Measurements from ENCODE around the gene SQOR.
A peak's percentile ranks its signal among the peaks of the same experiment; 100 is the strongest.

Gene SQOR

DNA sequence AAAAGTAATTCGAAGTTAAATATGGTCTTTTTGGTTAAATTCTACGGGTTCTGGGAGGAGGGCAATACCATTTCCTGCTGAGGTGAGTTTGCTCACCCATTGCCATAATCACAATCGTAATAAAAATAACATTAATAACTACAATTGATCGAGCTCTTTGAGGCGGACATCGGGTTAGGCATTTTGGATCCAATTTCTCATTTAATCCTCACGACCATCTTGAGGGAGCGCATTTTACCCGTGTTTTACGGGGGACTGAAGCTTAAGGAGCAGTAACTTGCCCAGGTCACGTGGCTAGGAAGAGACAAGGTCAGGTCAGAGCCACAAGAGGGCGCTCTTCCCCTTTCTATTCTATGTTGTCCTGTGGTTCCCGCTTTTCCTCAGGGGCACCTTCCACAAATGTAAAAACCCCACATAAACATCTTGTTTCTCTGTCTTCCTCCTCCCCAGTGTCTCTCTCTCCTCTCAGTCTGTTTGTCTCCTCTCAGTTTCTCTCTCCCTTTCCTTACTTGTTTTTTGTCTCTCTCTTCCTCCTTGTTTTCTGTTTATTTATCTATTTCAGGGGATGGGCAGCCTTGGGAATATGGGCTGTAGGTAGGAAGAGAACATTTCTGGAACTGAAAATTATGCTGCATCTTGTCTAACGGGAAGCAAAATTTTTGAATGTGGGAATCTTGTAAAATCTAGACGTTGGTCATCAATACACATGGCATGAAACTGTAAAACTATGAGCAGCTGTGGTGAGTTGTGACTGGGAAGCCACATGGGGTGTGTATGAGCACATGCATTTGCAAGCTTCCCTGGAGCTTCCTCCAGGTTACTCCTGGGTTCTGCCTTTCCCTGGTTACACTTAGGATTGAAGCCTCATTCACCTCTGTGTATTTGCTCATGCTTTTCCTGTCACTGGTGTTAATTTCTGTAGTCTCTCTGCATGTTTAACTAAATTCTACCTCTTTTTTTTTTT lies 71.0 kb downstream of the SQOR start:
- TF ChIP-seq, protein P1, sequence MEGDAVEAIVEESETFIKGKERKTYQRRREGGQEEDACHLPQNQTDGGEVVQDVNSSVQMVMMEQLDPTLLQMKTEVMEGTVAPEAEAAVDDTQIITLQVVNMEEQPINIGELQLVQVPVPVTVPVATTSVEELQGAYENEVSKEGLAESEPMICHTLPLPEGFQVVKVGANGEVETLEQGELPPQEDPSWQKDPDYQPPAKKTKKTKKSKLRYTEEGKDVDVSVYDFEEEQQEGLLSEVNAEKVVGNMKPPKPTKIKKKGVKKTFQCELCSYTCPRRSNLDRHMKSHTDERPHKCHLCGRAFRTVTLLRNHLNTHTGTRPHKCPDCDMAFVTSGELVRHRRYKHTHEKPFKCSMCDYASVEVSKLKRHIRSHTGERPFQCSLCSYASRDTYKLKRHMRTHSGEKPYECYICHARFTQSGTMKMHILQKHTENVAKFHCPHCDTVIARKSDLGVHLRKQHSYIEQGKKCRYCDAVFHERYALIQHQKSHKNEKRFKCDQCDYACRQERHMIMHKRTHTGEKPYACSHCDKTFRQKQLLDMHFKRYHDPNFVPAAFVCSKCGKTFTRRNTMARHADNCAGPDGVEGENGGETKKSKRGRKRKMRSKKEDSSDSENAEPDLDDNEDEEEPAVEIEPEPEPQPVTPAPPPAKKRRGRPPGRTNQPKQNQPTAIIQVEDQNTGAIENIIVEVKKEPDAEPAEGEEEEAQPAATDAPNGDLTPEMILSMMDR (IDR thresholded peaks at IDR 0.05) = peak; percentile 86

DNA sequence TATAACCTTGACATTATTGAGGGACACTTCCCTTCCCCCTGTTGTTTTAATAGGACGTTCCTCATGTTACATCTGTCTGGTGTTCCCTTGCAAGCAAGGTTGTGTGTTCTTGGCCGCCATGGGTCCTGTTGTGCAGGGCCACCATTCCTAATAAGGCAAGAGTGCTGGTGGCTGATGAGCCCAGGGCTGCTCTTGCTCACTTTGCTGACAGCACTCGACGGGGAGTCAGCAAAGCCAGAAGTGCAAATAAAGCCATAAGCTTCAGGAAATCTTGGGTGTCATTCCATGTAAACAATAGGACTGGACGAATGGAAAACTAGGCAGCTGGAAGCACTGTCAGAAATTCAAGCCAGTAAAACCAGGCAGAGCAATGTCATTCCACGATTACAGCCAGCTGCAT lies 75.8 kb downstream of the SQOR start:
- TF ChIP-seq, protein P1 (IDR thresholded peaks at IDR 0.05) = no peak

DNA sequence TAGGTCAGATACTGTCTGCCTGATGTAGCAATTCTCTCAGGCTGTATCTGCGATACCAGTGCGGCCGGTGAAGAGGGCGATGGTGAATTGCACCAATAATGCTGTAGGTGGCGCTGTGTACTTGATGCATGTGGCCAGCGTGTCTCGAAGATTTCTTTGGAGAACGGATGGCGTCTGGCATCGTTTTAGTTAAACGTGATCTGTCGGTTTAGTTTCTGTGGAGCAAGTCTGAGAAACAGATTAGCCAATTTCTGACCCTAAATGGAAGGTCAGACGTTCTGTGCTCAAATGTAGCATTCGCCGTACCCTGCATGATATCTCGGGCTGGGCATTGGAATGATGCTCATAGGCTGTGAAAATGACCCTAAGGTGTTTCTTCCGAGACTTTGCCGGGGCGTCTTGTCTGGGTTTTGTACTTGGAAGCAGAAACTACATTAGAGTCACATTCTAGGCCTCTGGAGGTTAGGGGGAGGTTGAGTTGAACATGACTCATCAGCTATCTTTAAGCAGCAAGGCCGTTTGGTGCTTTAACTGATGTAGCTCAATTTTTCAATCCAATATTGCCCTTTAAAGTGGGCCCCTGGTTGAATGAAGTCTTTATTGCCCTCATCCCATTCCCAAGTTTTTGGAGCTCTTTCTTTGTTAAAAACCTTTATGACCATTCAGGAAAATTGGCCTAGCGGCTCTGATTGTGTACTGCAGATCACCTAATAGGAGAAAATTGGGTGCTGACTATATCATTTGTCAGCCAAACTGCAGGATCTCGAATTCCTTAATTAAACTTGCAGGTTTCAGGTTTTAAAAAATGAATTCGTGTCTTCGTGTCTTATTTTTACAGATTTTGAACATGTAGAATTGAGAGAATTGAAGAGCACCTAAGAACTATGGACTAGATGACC lies 80.0 kb downstream of the SQOR start:
- TF ChIP-seq, protein P1 (IDR thresholded peaks at IDR 0.05) = peak; percentile 97

DNA sequence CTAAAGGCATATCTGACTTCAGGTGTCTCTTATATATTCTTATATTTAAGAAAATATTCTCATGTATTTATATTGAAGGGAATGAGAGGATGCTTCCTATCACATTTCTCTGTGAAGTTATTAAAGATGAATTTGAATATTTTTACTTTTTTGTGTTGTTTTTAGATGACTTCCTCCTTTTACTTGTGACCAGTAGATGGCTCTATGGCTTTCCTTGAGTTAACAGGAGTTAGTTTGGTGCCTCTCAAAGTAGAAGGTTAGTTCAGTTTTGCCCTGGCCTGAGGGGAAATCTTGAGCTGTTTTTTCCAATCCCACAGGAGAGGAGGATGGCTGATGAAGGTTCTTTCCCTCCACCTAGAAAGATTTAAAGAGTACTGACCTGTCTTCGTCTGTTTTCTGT lies 80.7 kb downstream of the SQOR start:
- TF ChIP-seq, protein P1 (IDR thresholded peaks at IDR 0.05) = peak; percentile 44; the same call in 1 of the 2 replicates

DNA sequence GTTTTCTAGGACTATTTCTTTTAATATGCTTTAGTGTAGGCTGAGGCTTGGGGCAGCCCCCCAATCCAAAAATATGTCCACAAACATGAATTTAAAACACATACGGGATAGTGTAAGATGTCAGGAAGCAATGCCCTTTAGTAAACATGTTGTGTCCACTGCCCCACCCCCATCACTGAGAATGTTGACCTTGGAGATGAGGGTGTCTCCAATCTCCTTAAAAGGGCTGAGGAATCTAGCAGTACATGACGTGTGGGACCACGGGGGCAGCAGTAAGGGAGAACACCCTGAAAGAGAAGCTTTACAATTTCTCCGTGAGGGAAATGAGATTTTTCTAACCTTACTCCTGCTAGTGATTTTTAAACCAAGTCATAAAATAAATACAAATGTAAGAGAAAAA lies 84.7 kb downstream of the SQOR start:
- TF ChIP-seq, protein P1 (IDR thresholded peaks at IDR 0.05) = no peak

DNA sequence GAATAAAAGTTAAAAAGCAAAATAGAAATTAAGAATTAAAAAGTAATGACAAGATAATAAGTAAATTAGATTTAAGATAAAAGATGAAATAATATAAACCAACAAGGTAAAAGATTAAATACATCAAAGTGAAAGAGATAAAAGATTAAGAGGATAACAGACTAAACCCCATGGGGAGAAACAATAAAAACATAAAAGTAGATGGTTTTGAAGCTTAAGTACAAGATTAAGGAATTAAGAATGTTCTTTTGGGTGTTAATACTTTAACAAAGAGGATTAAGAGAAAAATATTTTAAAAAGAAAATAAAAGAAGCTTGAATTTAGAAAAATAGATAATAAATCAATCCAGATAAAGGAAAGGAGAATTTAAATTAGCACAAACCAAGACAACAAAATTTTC lies 85.4 kb downstream of the SQOR start:
- TF ChIP-seq, protein P1 (IDR thresholded peaks at IDR 0.05) = no peak

DNA sequence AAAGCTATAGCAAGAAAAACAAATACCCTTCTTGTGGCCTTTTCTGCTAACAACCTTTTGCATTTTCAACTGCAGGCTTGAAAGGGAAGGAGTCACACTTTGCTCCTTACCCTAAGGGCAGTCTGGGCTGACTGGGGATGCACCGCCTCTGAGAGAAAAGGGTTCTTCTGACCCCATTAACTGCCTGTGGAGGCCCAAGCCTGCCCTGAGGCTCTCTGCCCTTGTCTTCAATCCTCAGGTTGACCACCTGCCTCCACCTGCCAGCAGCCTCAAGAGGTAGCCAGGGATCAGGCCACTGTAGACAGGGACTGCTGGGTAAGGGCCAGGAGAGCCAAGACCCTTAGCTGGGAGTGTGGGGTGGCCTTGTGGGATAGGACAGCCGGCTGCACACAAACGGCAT lies 93.8 kb downstream of the SQOR start:
- TF ChIP-seq, protein P1 (IDR thresholded peaks at IDR 0.05) = no peak
